SK-N-SH treated with all-trans-retinoic acid at 6 μM for 48 hours (cell line): ENCODE results near the gene PKP4.

ENCODE experiments used
- ARNTL ChIP-seq: fragments of 450-650 bp; formaldehyde crosslinking; IDR thresholded peaks from 2 replicates; pipeline ENCODE4 v1.5.0; 2020; ENCODE audit warnings: low read depth, mild to moderate bottlenecking, moderate library complexity, borderline replicate concordance
- CSDC2 ChIP-seq: fragments of 250-450 bp; sonication (Bioruptor Pico); IDR thresholded peaks from 2 replicates; pipeline ENCODE4 v1.5.0; 2020; ENCODE audit warnings: mild to moderate bottlenecking, moderate library complexity
- GLIS3 ChIP-seq: fragments of 250-450 bp; sonication (Bioruptor Pico); IDR thresholded peaks from 2 replicates; pipeline ENCODE4 v1.5.0; 2020; ENCODE audit warnings: mild to moderate bottlenecking, moderate library complexity
- PPARA ChIP-seq: fragments of 250-450 bp; sonication (Bioruptor Pico); IDR thresholded peaks from 2 replicates; pipeline ENCODE4 v1.5.0; 2020; ENCODE audit warnings: mild to moderate bottlenecking, borderline replicate concordance
- RARB ChIP-seq: fragments of 250-450 bp; sonication (Bioruptor Pico); IDR thresholded peaks from 2 replicates; pipeline ENCODE4 v1.8.0; 2021; ENCODE audit warnings: mild to moderate bottlenecking, moderate library complexity
- TCF4 ChIP-seq: fragments of 250-450 bp; sonication (Bioruptor Pico); IDR thresholded peaks from 2 replicates; pipeline ENCODE4 v1.8.0; 2021; ENCODE audit warnings: mild to moderate bottlenecking, moderate library complexity, borderline replicate concordance
- ZC3H10 ChIP-seq: fragments of 250-450 bp; sonication (Bioruptor Pico); IDR thresholded peaks from 2 replicates; pipeline ENCODE4 v1.5.1; 2021; ENCODE audit warnings: mild to moderate bottlenecking, moderate library complexity
- ZFP30 ChIP-seq: fragments of 450-650 bp; formaldehyde crosslinking; IDR thresholded peaks from 2 replicates; pipeline ENCODE4 v1.5.0; 2022; ENCODE audit warnings: mild to moderate bottlenecking, moderate library complexity
- ZNF8 ChIP-seq: fragments of 450-650 bp; formaldehyde crosslinking; IDR thresholded peaks from 2 replicates; pipeline ENCODE4 v1.5.0; 2020; ENCODE audit warnings: mild to moderate bottlenecking, moderate library complexity
- TF ChIP-seq, protein P1 (sequence below): fragments of 250-450 bp; sonication (Bioruptor Pico); IDR thresholded peaks from 2 replicates; pipeline ENCODE4 v1.5.1; 2020; ENCODE audit warnings: low read depth, mild to moderate bottlenecking, moderate library complexity
- TF ChIP-seq, protein P2 (sequence below): fragments of 250-450 bp; sonication (Bioruptor Pico); IDR thresholded peaks from 2 replicates; pipeline ENCODE4 v1.5.1; 2021; ENCODE audit warnings: mild to moderate bottlenecking, moderate library complexity
- TF ChIP-seq, protein P3 (sequence below): fragments of 250-450 bp; sonication (Bioruptor Pico); IDR thresholded peaks from 2 replicates; pipeline ENCODE4 v1.5.0; 2020; ENCODE audit warnings: mild to moderate bottlenecking, moderate library complexity

DNA sequence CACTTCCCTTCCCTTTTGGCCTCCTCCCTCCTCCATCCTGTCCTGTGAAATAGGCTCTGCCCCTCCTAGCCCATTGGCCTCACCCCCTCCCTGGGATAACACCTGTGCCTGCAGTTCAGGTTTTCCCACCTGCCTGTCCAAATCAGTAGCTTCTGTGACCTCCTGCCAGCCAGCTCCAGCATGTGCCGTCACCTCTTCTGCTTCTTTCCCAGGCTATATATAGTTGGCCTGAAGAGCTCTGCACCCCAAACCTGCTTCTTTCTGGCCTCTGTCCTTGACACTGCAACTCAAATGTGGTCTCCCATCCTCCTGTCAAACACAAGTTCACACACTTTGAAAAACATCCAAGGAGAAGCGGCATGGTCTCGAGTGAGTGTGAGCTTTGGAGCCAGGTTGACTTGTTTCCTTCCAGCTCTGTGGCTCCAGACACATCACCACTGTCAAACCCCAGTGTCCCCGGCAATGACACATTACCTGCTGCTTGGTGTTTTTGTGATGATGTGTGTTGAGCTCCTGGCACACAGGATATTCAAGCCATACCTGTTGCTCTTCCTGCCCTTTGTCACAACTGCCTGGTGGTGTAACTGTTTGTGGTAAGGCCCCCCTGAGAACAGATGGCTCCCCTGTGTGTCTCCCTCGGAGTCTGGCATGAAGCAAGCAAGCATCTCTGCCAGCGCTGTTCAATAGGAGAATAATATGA is 194.8 kb downstream of the PKP4 start:
- TF ChIP-seq ZFP30 (CRISPR knock-in tag) = no peak
- TF ChIP-seq, protein P1, sequence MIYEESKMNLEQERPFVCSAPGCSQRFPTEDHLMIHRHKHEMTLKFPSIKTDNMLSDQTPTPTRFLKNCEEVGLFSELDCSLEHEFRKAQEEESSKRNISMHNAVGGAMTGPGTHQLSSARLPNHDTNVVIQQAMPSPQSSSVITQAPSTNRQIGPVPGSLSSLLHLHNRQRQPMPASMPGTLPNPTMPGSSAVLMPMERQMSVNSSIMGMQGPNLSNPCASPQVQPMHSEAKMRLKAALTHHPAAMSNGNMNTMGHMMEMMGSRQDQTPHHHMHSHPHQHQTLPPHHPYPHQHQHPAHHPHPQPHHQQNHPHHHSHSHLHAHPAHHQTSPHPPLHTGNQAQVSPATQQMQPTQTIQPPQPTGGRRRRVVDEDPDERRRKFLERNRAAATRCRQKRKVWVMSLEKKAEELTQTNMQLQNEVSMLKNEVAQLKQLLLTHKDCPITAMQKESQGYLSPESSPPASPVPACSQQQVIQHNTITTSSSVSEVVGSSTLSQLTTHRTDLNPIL (CRISPR knock-in tag) = no peak
- TF ChIP-seq GLIS3 (CRISPR knock-in tag) = no peak
- TF ChIP-seq ZC3H10 (CRISPR knock-in tag) = no peak
- TF ChIP-seq, protein P2, sequence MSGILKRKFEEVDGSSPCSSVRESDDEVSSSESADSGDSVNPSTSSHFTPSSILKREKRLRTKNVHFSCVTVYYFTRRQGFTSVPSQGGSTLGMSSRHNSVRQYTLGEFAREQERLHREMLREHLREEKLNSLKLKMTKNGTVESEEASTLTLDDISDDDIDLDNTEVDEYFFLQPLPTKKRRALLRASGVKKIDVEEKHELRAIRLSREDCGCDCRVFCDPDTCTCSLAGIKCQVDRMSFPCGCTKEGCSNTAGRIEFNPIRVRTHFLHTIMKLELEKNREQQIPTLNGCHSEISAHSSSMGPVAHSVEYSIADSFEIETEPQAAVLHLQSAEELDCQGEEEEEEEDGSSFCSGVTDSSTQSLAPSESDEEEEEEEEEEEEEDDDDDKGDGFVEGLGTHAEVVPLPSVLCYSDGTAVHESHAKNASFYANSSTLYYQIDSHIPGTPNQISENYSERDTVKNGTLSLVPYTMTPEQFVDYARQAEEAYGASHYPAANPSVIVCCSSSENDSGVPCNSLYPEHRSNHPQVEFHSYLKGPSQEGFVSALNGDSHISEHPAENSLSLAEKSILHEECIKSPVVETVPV (CRISPR knock-in tag) = no peak
- no peak for TF ChIP-seq RARB (CRISPR knock-in tag)
- no peak for TF ChIP-seq PPARA (CRISPR knock-in tag)
- no peak for TF ChIP-seq CSDC2 (CRISPR knock-in tag)
- TF ChIP-seq, protein P3, sequence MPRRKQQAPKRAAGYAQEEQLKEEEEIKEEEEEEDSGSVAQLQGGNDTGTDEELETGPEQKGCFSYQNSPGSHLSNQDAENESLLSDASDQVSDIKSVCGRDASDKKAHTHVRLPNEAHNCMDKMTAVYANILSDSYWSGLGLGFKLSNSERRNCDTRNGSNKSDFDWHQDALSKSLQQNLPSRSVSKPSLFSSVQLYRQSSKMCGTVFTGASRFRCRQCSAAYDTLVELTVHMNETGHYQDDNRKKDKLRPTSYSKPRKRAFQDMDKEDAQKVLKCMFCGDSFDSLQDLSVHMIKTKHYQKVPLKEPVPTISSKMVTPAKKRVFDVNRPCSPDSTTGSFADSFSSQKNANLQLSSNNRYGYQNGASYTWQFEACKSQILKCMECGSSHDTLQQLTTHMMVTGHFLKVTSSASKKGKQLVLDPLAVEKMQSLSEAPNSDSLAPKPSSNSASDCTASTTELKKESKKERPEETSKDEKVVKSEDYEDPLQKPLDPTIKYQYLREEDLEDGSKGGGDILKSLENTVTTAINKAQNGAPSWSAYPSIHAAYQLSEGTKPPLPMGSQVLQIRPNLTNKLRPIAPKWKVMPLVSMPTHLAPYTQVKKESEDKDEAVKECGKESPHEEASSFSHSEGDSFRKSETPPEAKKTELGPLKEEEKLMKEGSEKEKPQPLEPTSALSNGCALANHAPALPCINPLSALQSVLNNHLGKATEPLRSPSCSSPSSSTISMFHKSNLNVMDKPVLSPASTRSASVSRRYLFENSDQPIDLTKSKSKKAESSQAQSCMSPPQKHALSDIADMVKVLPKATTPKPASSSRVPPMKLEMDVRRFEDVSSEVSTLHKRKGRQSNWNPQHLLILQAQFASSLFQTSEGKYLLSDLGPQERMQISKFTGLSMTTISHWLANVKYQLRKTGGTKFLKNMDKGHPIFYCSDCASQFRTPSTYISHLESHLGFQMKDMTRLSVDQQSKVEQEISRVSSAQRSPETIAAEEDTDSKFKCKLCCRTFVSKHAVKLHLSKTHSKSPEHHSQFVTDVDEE (CRISPR knock-in tag) = no peak
- TF ChIP-seq ZNF8 (CRISPR knock-in tag) = no peak
- TF ChIP-seq TCF4 (CRISPR knock-in tag) = no peak
- TF ChIP-seq ARNTL (CRISPR knock-in tag) = no peak
